Skeletal muscle satellite cell (primary cell): Measurements from ENCODE around the gene TAF13.
A peak's percentile ranks its signal among the peaks of the same experiment; 100 is the strongest.

ENCODE experiments used
- H3K27me3 ChIP-seq: 2 replicates; pipeline ENCODE4 v1.7.0; 2013; ENCODE audit warnings: low read length; ENCODE audit not compliant: control insufficient read depth, insufficient read depth
- H3K36me3 ChIP-seq: 2 replicates; pipeline ENCODE4 v1.7.0; 2013; ENCODE audit warnings: mild to moderate bottlenecking, control low read depth, low read length; ENCODE audit not compliant: insufficient read depth
- H3K4me1 ChIP-seq: 2 replicates; pipeline ENCODE4 v1.7.0; 2013; ENCODE audit warnings: low read length; ENCODE audit not compliant: control insufficient read depth, insufficient read depth
- H3K4me2 ChIP-seq: 2 replicates; pipeline ENCODE4 v1.7.0; 2013; ENCODE audit warnings: mild to moderate bottlenecking, low read length
- H3K4me3 ChIP-seq: 2 replicates; pipeline ENCODE4 v1.7.0; 2013; ENCODE audit warnings: low read length
- H3K9ac ChIP-seq: 2 replicates; pipeline ENCODE4 v1.7.0; 2013; ENCODE audit warnings: mild to moderate bottlenecking, low read depth, low read length, moderate library complexity
- H3K9me3 ChIP-seq: replicated peaks from 2 replicates; pipeline ENCODE4 v1.7.0; 2013; ENCODE audit warnings: mild to moderate bottlenecking, control low read depth, low read length

Gene TAF13

GRCh38 chr1:109090196-109091077 lies 14.6 kb upstream of the TAF13 start, which contains the start of gene TMEM167B:
TMEM167B (plus strand) TSS chr1:109090764; CDS start chr1:109090873, 109 bp downstream.
- Histone ChIP-seq H3K9me3 (no peaks in the 10 kb centered on the region), H3K4me1 (peaks cover 21% of the 10 kb centered on the region), H3K36me3 (peaks cover 8% of the 10 kb centered on the region), H3K4me3 (peak within 1 kb of the TSS; percentile 85), H3K4me2 (peak within 1 kb of the TSS; percentile 87), H3K27me3 (no peaks in the 10 kb centered on the region), H3K9ac (peak within 1 kb of the TSS; percentile 89)

- Histone ChIP-seq H3K9ac (no peak overlapping the region), H3K4me3 (no peak overlapping the region), H3K4me2 (peak overlapping the region; percentile 87), H3K4me1 (peaks cover 18% of the 10 kb centered on the region), H3K36me3 (peaks cover 4% of the 10 kb centered on the region), H3K9me3 (no peaks in the 10 kb centered on the region), H3K27me3 (no peaks in the 10 kb centered on the region)
These were observed 13.6 kb upstream of the TAF13 start for GRCh38 chr1:109089242-109090015.

- Histone ChIP-seq H3K4me2 (no peak overlapping the region), H3K9ac (no peak overlapping the region), H3K4me1 (no peaks in the 10 kb centered on the region), H3K36me3 (no peaks in the 10 kb centered on the region), H3K9me3 (no peaks in the 10 kb centered on the region), H3K4me3 (no peak overlapping the region), H3K27me3 (no peaks in the 10 kb centered on the region)
These were observed 9.0 kb upstream of the TAF13 start for GRCh38 chr1:109084563-109085517.

GRCh38 chr1:109083923-109084322 lies 8.1 kb upstream of the TAF13 start:
- no peaks in the 10 kb centered on the region for H3K9me3 ChIP-seq
- no peak overlapping the region for H3K9ac ChIP-seq
- no peak overlapping the region for H3K4me3 ChIP-seq
- no peaks in the 10 kb centered on the region for H3K36me3 ChIP-seq
- no peaks in the 10 kb centered on the region for H3K27me3 ChIP-seq
- H3K4me1 ChIP-seq = no peaks in the 10 kb centered on the region
- no peak overlapping the region for H3K4me2 ChIP-seq

- Histone ChIP-seq H3K4me1 (no peaks in the 10 kb centered on the region), H3K9ac (no peak overlapping the region), H3K9me3 (no peaks in the 10 kb centered on the region), H3K4me2 (no peak overlapping the region), H3K36me3 (no peaks in the 10 kb centered on the region), H3K27me3 (no peaks in the 10 kb centered on the region), H3K4me3 (no peak overlapping the region)
These were observed 7.7 kb upstream of the TAF13 start for GRCh38 chr1:109083501-109083900.

- Histone ChIP-seq H3K4me1 (no peaks in the 10 kb centered on the region), H3K9ac (no peak overlapping the region), H3K4me2 (no peak overlapping the region), H3K9me3 (no peaks in the 10 kb centered on the region), H3K4me3 (no peak overlapping the region), H3K36me3 (no peaks in the 10 kb centered on the region), H3K27me3 (no peaks in the 10 kb centered on the region)
These were observed 4.8 kb upstream of the TAF13 start for GRCh38 chr1:109080441-109081082.

GRCh38 chr1:109079240-109079622 lies 3.4 kb upstream of the TAF13 start:
- Histone ChIP-seq H3K4me3 (no peak overlapping the region), H3K36me3 (no peaks in the 10 kb centered on the region), H3K27me3 (no peaks in the 10 kb centered on the region), H3K9me3 (no peaks in the 10 kb centered on the region), H3K4me2 (no peak overlapping the region), H3K4me1 (no peaks in the 10 kb centered on the region), H3K9ac (no peak overlapping the region)

- no peaks in the 10 kb centered on the region for H3K9me3 ChIP-seq
- no peak overlapping the region for H3K9ac ChIP-seq
- no peaks in the 10 kb centered on the region for H3K4me1 ChIP-seq
- H3K4me3 ChIP-seq = no peak overlapping the region
- no peak overlapping the region for H3K4me2 ChIP-seq
- peaks cover 4% of the 10 kb centered on the region for H3K36me3 ChIP-seq
- H3K27me3 ChIP-seq = no peaks in the 10 kb centered on the region
These were observed 2.5 kb upstream of the TAF13 start for GRCh38 chr1:109078317-109078716.

GRCh38 chr1:109069294-109069693 lies 6.5 kb downstream of the TAF13 start:
- no peak overlapping the region for H3K4me2 ChIP-seq
- H3K9ac ChIP-seq = no peak overlapping the region
- H3K36me3 ChIP-seq = peaks cover 46% of the 10 kb centered on the region
- H3K4me1 ChIP-seq = no peaks in the 10 kb centered on the region
- H3K27me3 ChIP-seq = no peaks in the 10 kb centered on the region
- no peak overlapping the region for H3K4me3 ChIP-seq
- H3K9me3 ChIP-seq = no peaks in the 10 kb centered on the region

- Histone ChIP-seq H3K9me3 (no peaks in the 10 kb centered on the region), H3K27me3 (no peaks in the 10 kb centered on the region), H3K36me3 (peaks cover 43% of the 10 kb centered on the region), H3K4me3 (no peak overlapping the region), H3K9ac (no peak overlapping the region), H3K4me2 (no peak overlapping the region), H3K4me1 (no peaks in the 10 kb centered on the region)
These were observed 7.9 kb downstream of the TAF13 start for GRCh38 chr1:109067883-109068282.
